GM19328 (cell line): Measurements from ENCODE around the gene LNX1.

Experiments used
- ATAC-seq: cut with Tn5 transposase; IDR thresholded peaks from one replicate; pipeline ENCODE4 v1.9.1; 2021; ENCODE audit warnings: mild to moderate bottlenecking, moderate library complexity; ENCODE audit not compliant: unreplicated experiment

The LNX1 gene

DNA sequence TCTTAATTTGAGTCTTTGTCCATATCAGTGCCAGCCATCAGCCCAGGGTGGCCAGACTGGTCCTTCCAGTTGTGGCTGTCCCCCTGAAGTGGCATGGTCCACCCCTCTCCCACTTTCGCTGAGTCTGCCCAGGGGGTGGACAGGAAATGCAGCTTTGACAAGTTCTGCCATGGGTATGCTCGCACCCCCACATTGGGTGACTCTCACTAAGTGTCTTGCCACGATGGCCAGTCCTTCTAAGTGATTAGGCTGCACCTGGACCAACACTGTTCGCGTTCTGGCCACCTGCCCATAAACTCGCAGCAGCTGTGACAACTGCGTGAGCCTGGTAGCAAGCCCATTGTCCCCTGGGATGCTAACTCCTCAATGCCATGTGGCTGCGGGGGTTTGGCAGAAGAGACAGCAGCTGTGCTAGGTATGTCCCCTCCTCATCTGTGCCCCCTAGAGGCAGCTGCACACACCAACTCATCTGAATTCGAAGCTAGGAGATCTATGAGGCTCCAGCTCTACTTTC, 10.0 kb upstream of the LNX1 start:
- ATAC-seq: peak; percentile 61

DNA sequence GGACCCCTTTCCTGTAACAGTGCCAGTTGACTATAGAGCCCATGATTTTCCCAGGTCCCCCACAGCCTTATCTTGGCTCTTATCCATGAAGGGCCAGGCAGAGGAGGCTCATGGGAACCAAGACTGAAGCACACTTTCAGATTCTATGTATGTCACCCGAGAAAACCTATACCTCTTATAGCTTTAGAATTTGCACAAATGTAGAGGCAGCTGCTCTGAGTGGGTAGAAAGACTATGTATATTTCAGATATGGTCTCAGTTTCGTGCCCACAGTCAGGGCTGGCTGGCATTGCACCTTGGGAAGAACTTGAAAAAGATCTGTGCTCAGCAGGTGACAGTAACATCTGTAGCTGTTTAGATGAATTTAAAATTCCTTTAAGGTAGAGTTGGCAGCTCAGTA, 8.3 kb upstream of the LNX1 start:
- ATAC-seq: no peak

DNA sequence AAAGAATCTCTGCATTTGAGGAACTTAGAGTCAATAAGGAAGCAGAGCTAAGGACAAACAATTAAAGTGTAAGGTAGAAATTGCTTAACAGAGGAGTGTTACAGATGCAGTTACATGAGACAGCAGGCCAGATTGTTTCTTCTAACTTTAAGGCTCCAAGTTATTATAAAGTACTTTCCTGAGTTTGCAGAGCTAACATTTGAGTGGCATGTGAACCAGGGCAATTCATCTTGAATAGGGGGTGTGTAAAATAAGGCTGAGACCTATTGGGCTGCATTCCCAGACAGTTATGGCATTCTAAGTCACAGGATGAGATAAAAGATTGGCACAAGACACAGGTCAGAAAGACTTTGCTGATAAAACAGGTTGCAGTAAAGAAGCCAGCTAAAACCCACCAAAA, 7.6 kb upstream of the LNX1 start:
- ATAC-seq: no peak

DNA sequence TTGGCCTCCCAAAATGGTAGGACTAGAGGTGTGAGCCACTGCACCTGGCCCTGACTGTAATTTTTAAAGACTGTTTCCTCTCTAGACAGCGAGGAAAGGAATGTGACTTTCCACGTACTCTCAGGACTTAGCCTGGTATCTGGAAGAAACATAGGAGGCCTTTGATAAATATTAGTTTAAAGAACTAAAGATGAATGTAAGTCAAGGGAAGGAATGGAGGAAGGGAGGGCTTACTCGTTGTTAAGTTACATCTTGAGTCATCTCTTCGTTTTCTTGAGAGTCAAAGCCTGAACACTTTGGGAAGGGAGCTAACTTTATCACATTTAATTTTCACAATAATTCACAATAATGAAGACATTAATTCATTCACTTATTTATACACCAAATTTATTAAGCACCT, 7.2 kb upstream of the LNX1 start:
- no peak for ATAC-seq

- ATAC-seq: no peak
These were observed 5.6 kb upstream of the LNX1 start for GRCh38 chr4:53596901-53597300.

DNA sequence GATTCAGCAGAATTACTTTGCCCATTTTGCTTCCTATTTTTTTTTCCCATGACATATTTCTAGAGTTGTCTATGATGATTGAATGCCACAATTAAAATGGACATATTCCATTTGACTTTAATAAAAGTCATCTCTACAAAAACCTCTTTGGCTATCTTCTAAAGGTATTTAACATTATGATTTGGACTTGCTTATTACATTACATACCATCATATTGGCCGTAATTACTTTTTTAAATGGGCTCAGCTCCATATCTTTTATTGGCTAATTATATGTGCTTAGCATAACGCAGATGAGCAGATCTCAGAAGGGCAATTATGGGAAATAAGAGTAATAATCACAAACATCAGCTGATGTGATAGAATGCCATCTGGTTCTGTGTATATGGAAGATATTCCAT, 4.5 kb upstream of the LNX1 start:
- ATAC-seq: no peak

DNA sequence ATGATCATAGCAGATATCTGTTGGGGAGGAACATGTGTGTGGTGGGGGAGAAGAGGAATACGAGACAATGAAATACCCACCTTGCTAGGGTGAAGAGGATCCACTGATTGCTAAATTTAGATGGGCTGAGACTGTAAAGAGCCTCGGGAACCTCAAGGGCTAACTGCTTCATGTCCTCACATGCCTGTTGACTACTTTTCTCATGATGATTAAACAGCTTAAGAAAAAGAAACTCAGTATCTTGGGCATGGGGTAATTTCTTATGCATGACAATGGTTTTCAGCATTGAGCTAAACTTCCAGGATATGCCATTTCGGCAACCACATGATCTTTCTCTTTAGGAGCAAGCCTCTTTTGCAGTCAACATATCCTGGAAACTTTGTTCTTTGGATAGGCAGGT, 3.9 kb upstream of the LNX1 start:
- ATAC-seq: no peak

DNA sequence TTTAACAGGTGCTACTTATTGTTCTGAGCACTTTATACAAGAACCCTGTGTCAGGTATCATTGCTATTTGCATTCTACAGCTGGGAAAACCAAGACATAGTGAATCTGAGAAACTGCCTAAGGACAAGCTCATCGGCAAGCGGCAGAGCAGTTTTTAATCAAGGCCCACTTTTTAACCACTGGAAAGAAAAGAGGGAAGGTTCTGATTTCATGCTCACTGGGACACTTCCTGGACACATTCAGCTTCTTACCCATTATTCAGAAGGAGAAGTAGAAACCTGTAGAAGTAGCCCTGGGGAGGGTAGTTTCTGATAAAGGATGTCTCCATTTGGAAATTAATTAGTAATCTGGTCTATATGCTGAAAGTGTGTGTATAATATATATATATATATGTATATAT, 2.5 kb upstream of the LNX1 start:
- no peak for ATAC-seq

DNA sequence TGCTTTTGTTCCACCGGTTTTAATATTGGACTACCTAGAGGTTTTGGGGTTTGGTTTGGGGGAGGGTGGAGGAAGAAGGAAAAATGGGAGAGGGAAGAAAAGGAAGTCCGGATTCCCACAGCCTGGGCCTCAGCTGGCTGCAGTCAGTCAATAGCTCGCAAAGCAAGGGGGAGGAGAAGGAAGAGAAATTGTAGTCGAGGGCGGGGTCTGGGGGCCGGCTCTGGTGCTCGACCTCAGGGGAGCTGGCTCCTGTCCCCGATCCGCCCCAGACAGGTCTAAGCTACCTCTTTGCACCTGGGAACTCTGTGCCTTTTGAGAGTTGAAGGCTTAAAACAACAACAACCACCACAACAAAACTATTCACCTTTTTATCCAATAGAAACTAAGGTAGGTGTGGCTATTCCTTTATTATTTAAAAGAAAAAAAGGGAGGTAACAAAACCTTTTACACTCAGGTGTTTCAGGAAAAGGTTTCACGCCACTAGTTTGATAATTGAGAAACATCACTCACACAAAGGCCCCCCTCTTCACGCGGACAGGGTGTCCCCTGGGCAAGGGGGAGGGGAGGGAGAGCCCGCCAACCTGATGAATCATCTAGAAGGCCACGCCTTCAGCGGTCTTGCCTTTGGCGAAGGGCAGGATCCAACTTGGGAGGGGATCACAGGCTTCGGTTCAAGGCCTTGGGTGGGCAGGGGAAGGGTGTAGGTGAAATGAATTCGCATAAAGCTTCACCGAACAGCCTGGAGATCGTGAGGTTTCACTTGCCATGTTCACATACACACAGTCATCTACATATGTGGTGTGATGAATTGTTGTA, 1.6 kb upstream of the LNX1 start:
- no peak for ATAC-seq

GRCh38 chr4:53592122-53592521, 836 bp upstream of the LNX1 start:
- no peak for ATAC-seq

GRCh38 chr4:53590187-53590586, 1.1 kb downstream of the LNX1 start:
- ATAC-seq: no peak

- ATAC-seq: no peak
These were observed 1.8 kb downstream of the LNX1 start for GRCh38 chr4:53589511-53589910.

GRCh38 chr4:53587135-53587534, 4.2 kb downstream of the LNX1 start:
- ATAC-seq: no peak

DNA sequence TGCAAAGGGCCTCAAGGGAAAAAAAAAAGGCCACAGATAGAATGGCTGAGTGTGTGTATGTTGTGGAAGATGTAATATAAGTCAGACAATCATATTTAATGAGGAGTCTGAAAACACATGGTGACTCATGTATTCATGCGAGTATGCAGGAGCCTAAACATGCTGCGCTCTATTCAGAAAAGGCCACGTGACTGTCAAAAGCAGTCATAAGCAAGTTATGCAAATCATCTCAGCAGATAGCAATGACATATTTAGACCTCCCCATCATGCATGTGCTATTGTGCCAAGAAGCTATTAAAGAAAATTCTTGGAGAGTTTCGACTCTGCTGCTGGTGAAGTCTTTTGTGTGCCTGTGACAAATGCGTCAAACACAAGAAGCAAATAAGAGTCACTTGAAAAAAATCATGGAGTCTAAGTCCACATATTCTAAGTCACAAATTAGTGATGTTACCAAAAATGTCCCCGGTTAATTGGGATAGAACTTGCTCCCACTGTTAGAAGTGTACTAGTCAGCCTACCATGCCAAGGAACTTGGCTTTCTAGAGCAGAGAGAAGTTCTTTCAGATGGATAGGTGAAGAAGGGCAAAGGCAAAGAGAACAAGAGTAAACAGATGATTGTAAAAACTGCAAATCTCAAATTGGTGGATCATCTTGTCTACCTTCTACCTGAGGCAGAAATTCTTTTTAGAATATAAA, 5.0 kb downstream of the LNX1 start:
- ATAC-seq: no peak

- ATAC-seq: no peak
These were observed 6.6 kb downstream of the LNX1 start for GRCh38 chr4:53584658-53585057.

DNA sequence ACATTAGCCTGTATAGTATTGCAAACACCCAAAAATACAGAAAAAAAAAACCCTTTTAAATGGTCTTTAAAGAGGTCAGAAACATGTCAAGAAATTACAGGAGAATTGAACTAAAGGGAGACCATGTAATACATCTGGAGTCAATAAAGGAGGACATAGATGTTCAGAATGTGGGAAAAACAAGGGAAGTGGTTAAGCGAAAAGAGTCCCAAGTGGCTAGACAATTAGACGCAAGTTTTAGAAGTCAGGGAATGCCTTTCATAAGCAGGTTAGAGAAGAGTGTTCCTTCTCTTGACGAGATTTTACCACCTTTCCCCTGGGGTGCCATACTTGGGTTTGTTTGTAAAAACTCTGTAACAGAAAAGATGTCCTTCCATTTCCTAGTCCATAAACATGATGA, 7.8 kb downstream of the LNX1 start:
- ATAC-seq: no peak

- no peak for ATAC-seq
These were observed 9.1 kb downstream of the LNX1 start for GRCh38 chr4:53582194-53582593.

- no peak for ATAC-seq
These were observed 11.0 kb downstream of the LNX1 start for GRCh38 chr4:53580274-53580673.

DNA sequence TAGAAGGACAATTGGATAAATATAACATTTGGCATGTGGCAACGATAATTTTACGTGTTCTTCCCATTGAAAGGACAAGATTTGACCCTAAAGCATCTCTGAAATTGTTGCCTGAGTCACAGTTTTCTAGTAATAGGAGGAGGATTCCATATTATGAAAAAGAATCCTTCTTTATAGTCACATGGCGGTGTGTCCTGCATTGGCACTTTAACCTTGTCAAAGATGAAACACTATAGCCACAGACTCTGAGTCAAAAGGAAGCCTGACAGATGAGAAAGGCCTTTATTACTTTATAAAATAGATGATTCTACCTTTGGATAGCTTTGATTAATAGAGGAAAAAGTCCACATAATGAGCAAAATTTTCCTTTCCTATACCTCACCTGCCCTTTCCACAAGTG, 11.5 kb downstream of the LNX1 start:
- ATAC-seq: no peak

- no peak for ATAC-seq
These were observed 14.5 kb downstream of the LNX1 start for GRCh38 chr4:53576676-53577372.

- ATAC-seq: no peak
These were observed 15.1 kb downstream of the LNX1 start for GRCh38 chr4:53576071-53576617.
